Keratinocyte (primary cell): Measurements from ENCODE around the gene SKA2.

Experiments
- EZH2 ChIP-seq: IDR thresholded peaks from one replicate; pipeline ENCODE4 v1.6.1; 2012; ENCODE audit warnings: inconsistent platforms, mild to moderate bottlenecking, low read length, moderate library complexity
- TF ChIP-seq, protein P1 (sequence below), 3 experiments: IDR thresholded peaks in 1 of 3; conservative IDR thresholded peaks in 1 of 3; optimal IDR thresholded peaks in 1 of 3; 2 replicates in 2 of 3; 3 replicates in 1 of 3; pipeline versions ENCODE3 to v1.5.1; 2011; ENCODE audit warnings: low read length in 3 of 3, mild to moderate bottlenecking in 3 of 3, moderate library complexity in 2 of 3, control low read depth in 1 of 3, inconsistent platforms in 1 of 3; ENCODE audit not compliant: insufficient read depth in 2 of 3; ENCODE audit errors: extremely low read depth in 1 of 3

DNA sequence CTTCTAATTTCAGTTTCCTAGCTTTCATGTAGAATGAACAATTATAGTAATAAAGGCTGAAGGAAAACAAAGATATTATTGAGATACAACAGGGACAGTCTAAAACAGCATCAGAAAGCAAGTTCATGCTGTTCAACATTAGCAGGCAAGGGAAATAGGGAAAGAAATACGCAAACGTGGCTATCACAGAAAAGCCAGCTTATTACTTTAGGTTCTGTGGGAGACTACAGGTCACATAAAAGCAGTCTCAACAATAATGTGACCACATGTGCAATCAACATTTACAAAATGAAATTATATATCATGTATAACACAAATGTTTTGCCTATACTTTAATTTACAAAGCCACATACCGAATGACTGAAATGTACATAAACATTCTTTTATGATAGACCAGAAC, 43.4 kb downstream of the SKA2 start:
- TF ChIP-seq, protein P1, sequence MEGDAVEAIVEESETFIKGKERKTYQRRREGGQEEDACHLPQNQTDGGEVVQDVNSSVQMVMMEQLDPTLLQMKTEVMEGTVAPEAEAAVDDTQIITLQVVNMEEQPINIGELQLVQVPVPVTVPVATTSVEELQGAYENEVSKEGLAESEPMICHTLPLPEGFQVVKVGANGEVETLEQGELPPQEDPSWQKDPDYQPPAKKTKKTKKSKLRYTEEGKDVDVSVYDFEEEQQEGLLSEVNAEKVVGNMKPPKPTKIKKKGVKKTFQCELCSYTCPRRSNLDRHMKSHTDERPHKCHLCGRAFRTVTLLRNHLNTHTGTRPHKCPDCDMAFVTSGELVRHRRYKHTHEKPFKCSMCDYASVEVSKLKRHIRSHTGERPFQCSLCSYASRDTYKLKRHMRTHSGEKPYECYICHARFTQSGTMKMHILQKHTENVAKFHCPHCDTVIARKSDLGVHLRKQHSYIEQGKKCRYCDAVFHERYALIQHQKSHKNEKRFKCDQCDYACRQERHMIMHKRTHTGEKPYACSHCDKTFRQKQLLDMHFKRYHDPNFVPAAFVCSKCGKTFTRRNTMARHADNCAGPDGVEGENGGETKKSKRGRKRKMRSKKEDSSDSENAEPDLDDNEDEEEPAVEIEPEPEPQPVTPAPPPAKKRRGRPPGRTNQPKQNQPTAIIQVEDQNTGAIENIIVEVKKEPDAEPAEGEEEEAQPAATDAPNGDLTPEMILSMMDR (optimal IDR thresholded peaks at IDR 0.05 in 1 of 3, IDR thresholded peaks at IDR 0.05 in 1 of 3, conservative IDR thresholded peaks at IDR 0.05 in 1 of 3; ENCODE audit: extremely low read depth in 1 of 3, insufficient read depth in 2 of 3, low read length in 3 of 3), result no peak
- no peak for TF ChIP-seq EZH2
